Trophoblast cell (in vitro differentiated cells and primary cell): ENCODE data around the gene TTC13.
"Not testable (repeated sequence)": the region's sequence is repeated elsewhere in the genome, so short reads cannot be mapped to it uniquely, and the experiment has no call there.

Experiments
- DNase-seq, 2 donors: peaks; one replicate each; pipeline ENCODE4 v3.0.0-alpha.2; 2016
- H2AFZ ChIP-seq: 2 replicates; pipeline ENCODE4 v1.6.1; 2013; ENCODE audit warnings: low read length, moderate library complexity, mild to moderate bottlenecking; ENCODE audit not compliant: insufficient read depth, poor library complexity
- H2AK5ac ChIP-seq: 2 replicates; pipeline ENCODE4 v1.6.1; 2013; ENCODE audit warnings: mild to moderate bottlenecking, low read length
- H2BK120ac ChIP-seq: 2 replicates; pipeline ENCODE4 v1.6.1; 2013; ENCODE audit warnings: low read length, mild to moderate bottlenecking, moderate library complexity; ENCODE audit not compliant: insufficient read depth, poor library complexity
- H2BK12ac ChIP-seq: 2 replicates; pipeline ENCODE4 v1.6.1; 2013; ENCODE audit warnings: mild to moderate bottlenecking, low read length, moderate library complexity
- H2BK5ac ChIP-seq: 2 replicates; pipeline ENCODE4 v1.6.1; 2013; ENCODE audit warnings: low read length, low read depth, moderate library complexity, mild to moderate bottlenecking; ENCODE audit not compliant: poor library complexity
- H3K14ac ChIP-seq: 2 replicates; pipeline ENCODE4 v1.6.1; 2013; ENCODE audit warnings: mild to moderate bottlenecking, low read length
- H3K18ac ChIP-seq: 2 replicates; pipeline ENCODE4 v1.6.1; 2013; ENCODE audit warnings: mild to moderate bottlenecking, low read length
- H3K23ac ChIP-seq: 2 replicates; pipeline ENCODE4 v1.6.1; 2013; ENCODE audit warnings: low read length
- H3K27ac ChIP-seq: 2 replicates; pipeline ENCODE4 v1.5.1; 2013; ENCODE audit warnings: low read depth, mild to moderate bottlenecking, inconsistent platforms, low read length, moderate library complexity
- H3K27me3 ChIP-seq: 2 replicates; pipeline ENCODE4 v1.6.1; 2013; ENCODE audit warnings: inconsistent platforms, mild to moderate bottlenecking, low read length, moderate library complexity; ENCODE audit not compliant: insufficient read depth
- H3K36me3 ChIP-seq, 2 experiments: 1 replicate in 1 of 2; 2 replicates in 1 of 2; pipeline ENCODE4 v1.6.1; 2013; ENCODE audit warnings: low read length in 2 of 2, mild to moderate bottlenecking in 2 of 2, moderate library complexity in 1 of 2; ENCODE audit not compliant: insufficient read depth in 2 of 2, control insufficient read depth in 1 of 2
- H3K4ac ChIP-seq: 2 replicates; pipeline ENCODE4 v1.6.1; 2013; ENCODE audit warnings: low read depth, mild to moderate bottlenecking, low read length, moderate library complexity
- H3K4me1 ChIP-seq, 2 experiments: 1 replicate in 1 of 2; 2 replicates in 1 of 2; pipeline ENCODE4 v1.6.1; 2013; ENCODE audit warnings: low read length in 2 of 2, mild to moderate bottlenecking in 2 of 2, moderate library complexity in 1 of 2; ENCODE audit not compliant: insufficient read depth in 2 of 2, control insufficient read depth in 1 of 2
- H3K4me2 ChIP-seq: 2 replicates; pipeline ENCODE4 v1.6.1; 2013; ENCODE audit warnings: inconsistent platforms, mild to moderate bottlenecking, low read length, moderate library complexity
- H3K4me3 ChIP-seq: 2 replicates; pipeline ENCODE4 v1.5.1; 2013; ENCODE audit warnings: mild to moderate bottlenecking, low read depth, low read length, inconsistent platforms
- H3K79me1 ChIP-seq: one replicate; pipeline ENCODE4 v1.6.1; 2013; ENCODE audit warnings: low read length
- H3K79me2 ChIP-seq: 2 replicates; pipeline ENCODE4 v1.6.1; 2013; ENCODE audit warnings: low read length, mild to moderate bottlenecking; ENCODE audit not compliant: control insufficient read depth, insufficient read depth, poor library complexity
- H3K9ac ChIP-seq: 2 replicates; pipeline ENCODE4 v1.6.1; 2013; ENCODE audit warnings: mild to moderate bottlenecking, low read length
- H3K9me3 ChIP-seq: 2 replicates; pipeline ENCODE4 v1.6.1; 2013; ENCODE audit warnings: low read depth, mild to moderate bottlenecking, control low read depth, inconsistent platforms, low read length; ENCODE audit not compliant: insufficient read depth
- H4K12ac ChIP-seq: 2 replicates; pipeline ENCODE4 v1.6.1; 2013; ENCODE audit warnings: low read depth, mild to moderate bottlenecking, low read length, moderate library complexity
- H4K8ac ChIP-seq: 2 replicates; pipeline ENCODE4 v1.6.1; 2013; ENCODE audit warnings: low read depth, mild to moderate bottlenecking, low read length, moderate library complexity
- H4K91ac ChIP-seq: one replicate; pipeline ENCODE4 v1.6.1; 2013; ENCODE audit warnings: low read depth, mild to moderate bottlenecking, low read length, moderate library complexity
- WGBS: extraction: QIAGEN DNeasy Blood & Tissue Kit; methylation state at CpG from one replicate; pipeline ENCODE4 v1.1.7; 2013; ENCODE audit warnings: missing lambda C conversion rate; ENCODE audit not compliant: insufficient read length, insufficient coverage; ENCODE audit errors: extremely low coverage; 5-methylcytosine and 5-hydroxymethylcytosine counted together

Gene TTC13

GRCh38 chr1:230985711-230986110 lies 7.0 kb upstream of the TTC13 start:
- no peak for DNase-seq
- H3K27me3 ChIP-seq, result no peaks in the 10 kb centered on the region
- H2BK5ac ChIP-seq, result no peak overlapping the region
- no peak overlapping the region for H3K4me2 ChIP-seq
- no peak overlapping the region for H2AFZ ChIP-seq
- H3K18ac ChIP-seq, result no peak overlapping the region
- no CpG with 5 or more reads among the region's 6 CpGs for WGBS
- H3K79me1 ChIP-seq, result no peaks in the 10 kb centered on the region
- no peak overlapping the region for H2BK12ac ChIP-seq
- H4K12ac ChIP-seq, result no peak overlapping the region
- no peak overlapping the region for H3K4me3 ChIP-seq
- no peak overlapping the region for H4K91ac ChIP-seq
- H3K79me2 ChIP-seq, result no peaks in the 10 kb centered on the region
- no peak overlapping the region for H3K23ac ChIP-seq
- H2AK5ac ChIP-seq, result no peak overlapping the region
- H3K14ac ChIP-seq, result no peak overlapping the region
- H3K9ac ChIP-seq, result no peak overlapping the region
- no peak overlapping the region for H4K8ac ChIP-seq
- no peak overlapping the region for H3K4ac ChIP-seq
- peaks cover 0 to 5% of the 10 kb centered on the region in 2 experiments for H3K36me3 ChIP-seq
- no peak overlapping the region for H3K27ac ChIP-seq
- no peak overlapping the region for H2BK120ac ChIP-seq
- H3K9me3 ChIP-seq, result no peaks in the 10 kb centered on the region
- no peaks in the 10 kb centered on the region for H3K4me1 ChIP-seq

DNA sequence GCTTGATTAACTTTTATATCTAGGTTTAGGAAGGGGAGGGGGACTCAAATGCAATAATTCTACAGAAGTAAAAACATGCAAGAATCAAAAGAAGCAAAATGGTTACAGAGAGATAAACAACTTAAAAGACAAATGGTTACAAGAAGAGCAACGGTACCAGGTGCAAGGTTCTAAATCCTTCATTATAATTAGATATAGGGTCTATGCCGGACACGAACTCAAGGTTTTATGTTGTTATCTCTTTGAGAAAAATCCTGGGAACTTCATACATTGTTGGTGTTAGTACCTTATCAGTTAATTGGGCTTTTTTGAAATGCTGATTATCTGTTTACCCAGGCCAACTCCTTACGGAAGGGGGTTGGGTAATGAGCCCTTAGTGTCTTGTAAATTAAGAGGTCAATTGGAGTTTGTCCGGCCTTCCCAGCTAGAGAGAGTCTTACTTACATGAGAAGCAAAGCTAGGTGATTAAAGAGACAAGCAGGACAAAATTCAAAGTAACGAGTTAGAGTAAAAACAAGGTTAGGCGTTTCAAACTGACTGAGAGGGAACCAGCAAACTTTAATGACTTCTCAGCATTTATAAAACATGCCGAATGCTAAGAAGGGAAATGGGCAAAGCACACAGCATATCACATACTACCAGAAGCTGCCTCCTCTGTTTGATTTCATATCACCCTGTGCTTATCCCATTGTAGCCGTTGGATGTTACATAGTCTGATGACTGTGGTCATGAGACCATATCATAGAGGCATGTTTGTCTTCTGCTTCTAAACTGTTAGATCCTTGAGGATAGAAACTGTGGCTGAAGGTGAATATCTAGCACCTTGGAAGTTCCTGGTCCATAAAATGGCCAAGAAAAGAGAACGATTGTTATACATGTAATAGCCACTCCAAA lies 6.2 kb upstream of the TTC13 start:
- H3K27me3 ChIP-seq, DNase-seq, H3K4me3 ChIP-seq, H4K8ac ChIP-seq, H2BK120ac ChIP-seq, H3K4ac ChIP-seq, H2AK5ac ChIP-seq, H3K9me3 ChIP-seq, H3K36me3 ChIP-seq, H3K14ac ChIP-seq, H3K79me2 ChIP-seq, H3K79me1 ChIP-seq, H3K4me1 ChIP-seq, H4K12ac ChIP-seq, H3K18ac ChIP-seq, H2BK5ac ChIP-seq, H3K27ac ChIP-seq, H3K9ac ChIP-seq, H2AFZ ChIP-seq, H3K4me2 ChIP-seq, H3K23ac ChIP-seq, H4K91ac ChIP-seq, H2BK12ac ChIP-seq: not testable (repeated sequence)
- WGBS, result no CpG with 5 or more reads among the region's 10 CpGs

DNA sequence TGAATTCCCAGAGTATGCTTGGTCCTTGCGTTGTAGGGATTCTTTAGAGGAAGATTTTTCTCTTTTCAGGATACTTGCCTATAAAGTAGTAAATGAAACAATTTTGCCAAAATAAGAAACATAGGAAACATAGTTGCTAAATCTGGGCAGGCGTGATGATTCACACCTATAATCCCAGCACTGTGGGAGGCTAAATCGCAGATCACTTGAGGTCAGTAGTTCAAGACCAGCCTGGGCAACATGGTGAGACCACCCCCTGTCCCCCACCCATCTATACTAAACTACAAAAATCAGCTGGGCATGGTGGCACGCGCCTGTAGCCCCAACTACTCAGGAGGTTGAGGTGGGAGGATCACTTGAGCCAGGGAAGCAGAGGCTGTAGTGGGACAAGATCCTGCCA lies 5.2 kb upstream of the TTC13 start:
- Histone ChIP-seq H3K36me3 (peaks cover 0 to 3% of the 10 kb centered on the region in 2 experiments), H3K23ac (no peak overlapping the region), H3K79me2 (no peaks in the 10 kb centered on the region), H4K8ac (no peak overlapping the region), H3K4ac (no peak overlapping the region), H3K18ac (no peak overlapping the region), H3K9me3 (no peaks in the 10 kb centered on the region), H3K4me1 (peaks cover 0 to 4% of the 10 kb centered on the region in 2 experiments), H3K79me1 (no peaks in the 10 kb centered on the region), H3K27ac (no peak overlapping the region), H2AFZ (no peak overlapping the region), H4K91ac (no peak overlapping the region), H3K4me2 (no peak overlapping the region), H3K9ac (no peak overlapping the region), H3K27me3 (no peaks in the 10 kb centered on the region), H2BK120ac (no peak overlapping the region), H2AK5ac (no peak overlapping the region), H2BK12ac (no peak overlapping the region), H3K14ac (no peak overlapping the region), H3K4me3 (no peak overlapping the region), H2BK5ac (no peak overlapping the region), H4K12ac (no peak overlapping the region)
- WGBS, result no CpG with 5 or more reads among the region's 5 CpGs
- no peak for DNase-seq

- no peak overlapping the region for H3K4me3 ChIP-seq
- no peaks in the 10 kb centered on the region for H3K27me3 ChIP-seq
- H3K14ac ChIP-seq, result no peak overlapping the region
- no peaks in the 10 kb centered on the region for H3K9me3 ChIP-seq
- peak overlapping the region; percentile 44 for H3K9ac ChIP-seq
- peaks cover 0 to 4% of the 10 kb centered on the region in 2 experiments for H3K4me1 ChIP-seq
- no peak overlapping the region for H3K18ac ChIP-seq
- no peak overlapping the region for H3K23ac ChIP-seq
- no peak overlapping the region for H2AFZ ChIP-seq
- H3K36me3 ChIP-seq, result peaks cover 0 to 3% of the 10 kb centered on the region in 2 experiments
- no peaks in the 10 kb centered on the region for H3K79me2 ChIP-seq
- no peak overlapping the region for H3K4ac ChIP-seq
- peak in 1 of 2 donors; percentile 59 for DNase-seq
- no peak overlapping the region for H4K12ac ChIP-seq
- H3K27ac ChIP-seq, result no peak overlapping the region
- H2BK120ac ChIP-seq, result no peak overlapping the region
- H2BK12ac ChIP-seq, result no peak overlapping the region
- no peaks in the 10 kb centered on the region for H3K79me1 ChIP-seq
- no peak overlapping the region for H2BK5ac ChIP-seq
- H4K91ac ChIP-seq, result no peak overlapping the region
- WGBS, result no CpG with 5 or more reads among the region's 4 CpGs
- H2AK5ac ChIP-seq, result no peak overlapping the region
- no peak overlapping the region for H3K4me2 ChIP-seq
- no peak overlapping the region for H4K8ac ChIP-seq
Observed at GRCh38 chr1:230982696-230983095, 4.0 kb upstream of the TTC13 start.
